ENCODE data around the gene GMPR. TPM values are rescaled to one million over a fixed set of nuclear protein-coding genes. Genes with fewer than 3 reads are reported as not detected.

The GMPR gene
- total RNA-seq, 1 donor from 2014 or later = 0.96 TPM

GRCh38 chr6:16228043-16228442 lies 10.3 kb upstream of the GMPR start:
- Mint-ChIP-seq H3K4me3 (no peak overlapping the region), H3K27me3 (ENCODE audit: insufficient read depth) (peaks cover 5% of the 10 kb centered on the region), H3K27ac (no peak overlapping the region), H3K4me1 (ENCODE audit: low read depth) (no peaks in the 10 kb centered on the region), H3K36me3 (ENCODE audit: low read depth) (no peaks in the 10 kb centered on the region), H3K9me3 (no peaks in the 10 kb centered on the region)
- no peak for DNase-seq (ENCODE audit: low spot score)
- intact Hi-C loops (cut with micrococcal nuclease) = no loop called here

- Mint-ChIP-seq H3K36me3 (ENCODE audit: low read depth) (no peaks in the 10 kb centered on the region), H3K9me3 (no peaks in the 10 kb centered on the region)
These were observed 9.4 kb upstream of the GMPR start for GRCh38 chr6:16228709-16229665.

GRCh38 chr6:16229700-16230099 lies 8.7 kb upstream of the GMPR start:
- peaks cover 10% of the 10 kb centered on the region for H3K27me3 Mint-ChIP-seq (ENCODE audit: insufficient read depth)
- no peak overlapping the region for H3K27ac Mint-ChIP-seq
- no peaks in the 10 kb centered on the region for H3K4me1 Mint-ChIP-seq (ENCODE audit: low read depth)
- H3K9me3 Mint-ChIP-seq = no peaks in the 10 kb centered on the region
- no peaks in the 10 kb centered on the region for H3K36me3 Mint-ChIP-seq (ENCODE audit: low read depth)
- DNase-seq (ENCODE audit: low spot score) = no peak
- H3K4me3 Mint-ChIP-seq = no peak overlapping the region
- intact Hi-C loops (cut with micrococcal nuclease) = no loop called here

More at GRCh38 chr6:16228709-16229665, 9.4 kb upstream of the GMPR start:
- intact Hi-C loops (cut with micrococcal nuclease) = no loop called here
- DNase-seq (ENCODE audit: low spot score) = no peak
- no peak overlapping the region for H3K27ac Mint-ChIP-seq
- peaks cover 8% of the 10 kb centered on the region for H3K27me3 Mint-ChIP-seq (ENCODE audit: insufficient read depth)
- H3K4me3 Mint-ChIP-seq = no peak overlapping the region
- H3K4me1 Mint-ChIP-seq (ENCODE audit: low read depth) = no peaks in the 10 kb centered on the region

GRCh38 chr6:16230953-16231352 lies 7.4 kb upstream of the GMPR start:
- no peak overlapping the region for H3K4me3 Mint-ChIP-seq
- no peaks in the 10 kb centered on the region for H3K9me3 Mint-ChIP-seq

GRCh38 chr6:16232086-16232485 lies 6.3 kb upstream of the GMPR start:
- Mint-ChIP-seq H3K4me1 (ENCODE audit: low read depth) (peaks cover 11% of the 10 kb centered on the region), H3K9me3 (no peaks in the 10 kb centered on the region), H3K36me3 (ENCODE audit: low read depth) (no peaks in the 10 kb centered on the region), H3K4me3 (no peak overlapping the region), H3K27ac (no peak overlapping the region), H3K27me3 (ENCODE audit: insufficient read depth) (peaks cover 24% of the 10 kb centered on the region)
- DNase-seq (ENCODE audit: low spot score) = no peak
- intact Hi-C loops (cut with micrococcal nuclease) = no loop called here

More at GRCh38 chr6:16230953-16231352, 7.4 kb upstream of the GMPR start:
- intact Hi-C loops (cut with micrococcal nuclease) = no loop called here
- Mint-ChIP-seq H3K36me3 (ENCODE audit: low read depth) (no peaks in the 10 kb centered on the region), H3K4me1 (ENCODE audit: low read depth) (peaks cover under 1% of the 10 kb centered on the region), H3K27me3 (ENCODE audit: insufficient read depth) (peaks cover 18% of the 10 kb centered on the region), H3K27ac (no peak overlapping the region)
- no peak for DNase-seq (ENCODE audit: low spot score)

GRCh38 chr6:16236009-16236501 lies 2.3 kb upstream of the GMPR start:
- H3K4me3 Mint-ChIP-seq = no peak overlapping the region
- H3K4me1 Mint-ChIP-seq (ENCODE audit: low read depth) = peaks cover 26% of the 10 kb centered on the region
- no peaks in the 10 kb centered on the region for H3K36me3 Mint-ChIP-seq (ENCODE audit: low read depth)
- no peaks in the 10 kb centered on the region for H3K9me3 Mint-ChIP-seq
- peaks cover 39% of the 10 kb centered on the region for H3K27me3 Mint-ChIP-seq (ENCODE audit: insufficient read depth)
- DNase-seq (ENCODE audit: low spot score) = no peak
- intact Hi-C loops (cut with micrococcal nuclease) = no loop called here
- no peak overlapping the region for H3K27ac Mint-ChIP-seq

- peaks cover 26% of the 10 kb centered on the region for H3K4me1 Mint-ChIP-seq (ENCODE audit: low read depth)
- H3K27ac Mint-ChIP-seq = no peak overlapping the region
- no peaks in the 10 kb centered on the region for H3K9me3 Mint-ChIP-seq
- H3K27me3 Mint-ChIP-seq (ENCODE audit: insufficient read depth) = peaks cover 39% of the 10 kb centered on the region
- peak overlapping the region; percentile 69 for H3K4me3 Mint-ChIP-seq
- no peak for DNase-seq (ENCODE audit: low spot score)
- intact Hi-C loops (cut with micrococcal nuclease) = no loop called here
- no peaks in the 10 kb centered on the region for H3K36me3 Mint-ChIP-seq (ENCODE audit: low read depth)
These were observed 1.7 kb upstream of the GMPR start for GRCh38 chr6:16236631-16237199.

GRCh38 chr6:16237242-16237641 lies 1.1 kb upstream of the GMPR start:
- no peaks in the 10 kb centered on the region for H3K36me3 Mint-ChIP-seq (ENCODE audit: low read depth)
- no peak for DNase-seq (ENCODE audit: low spot score)
- H3K27me3 Mint-ChIP-seq (ENCODE audit: insufficient read depth) = peaks cover 39% of the 10 kb centered on the region
- intact Hi-C loops (cut with micrococcal nuclease) = no loop called here
- H3K4me1 Mint-ChIP-seq (ENCODE audit: low read depth) = peaks cover 26% of the 10 kb centered on the region
- H3K4me3 Mint-ChIP-seq = peak overlapping the region; percentile 69
- H3K27ac Mint-ChIP-seq = no peak overlapping the region
- no peaks in the 10 kb centered on the region for H3K9me3 Mint-ChIP-seq

GRCh38 chr6:16238963-16239797 lies 793 bp downstream of the GMPR start:
- peak overlapping the region; percentile 84 for H3K4me3 Mint-ChIP-seq
- intact Hi-C loops (cut with micrococcal nuclease) = loop anchor here (1.0 to 2.0 kb wide), 3 partner anchors 82 to 527 kb away; partner anchors contain the start of gene MYLIP
- H3K36me3 Mint-ChIP-seq (ENCODE audit: low read depth) = no peaks in the 10 kb centered on the region
- no peaks in the 10 kb centered on the region for H3K9me3 Mint-ChIP-seq
- H3K4me1 Mint-ChIP-seq (ENCODE audit: low read depth) = peaks cover 26% of the 10 kb centered on the region
- H3K27ac Mint-ChIP-seq = peak overlapping the region; percentile 64
- peaks cover 36% of the 10 kb centered on the region for H3K27me3 Mint-ChIP-seq (ENCODE audit: insufficient read depth)
- no peak for DNase-seq (ENCODE audit: low spot score)

- no peak for DNase-seq (ENCODE audit: low spot score)
- Mint-ChIP-seq H3K27ac (no peak overlapping the region), H3K9me3 (no peaks in the 10 kb centered on the region), H3K4me1 (ENCODE audit: low read depth) (peaks cover 26% of the 10 kb centered on the region), H3K4me3 (no peak overlapping the region), H3K36me3 (ENCODE audit: low read depth) (no peaks in the 10 kb centered on the region), H3K27me3 (ENCODE audit: insufficient read depth) (peaks cover 39% of the 10 kb centered on the region)
- intact Hi-C loops (cut with micrococcal nuclease) = loop anchor here (2.0 kb wide), 2 partner anchors 81 to 111 kb away; partner anchors contain the start of gene MYLIP
These were observed 1.4 kb downstream of the GMPR start for GRCh38 chr6:16239798-16240123.

- Mint-ChIP-seq H3K27ac (no peak overlapping the region), H3K9me3 (no peaks in the 10 kb centered on the region), H3K27me3 (ENCODE audit: insufficient read depth) (peaks cover 37% of the 10 kb centered on the region), H3K4me1 (ENCODE audit: low read depth) (peaks cover 26% of the 10 kb centered on the region), H3K36me3 (ENCODE audit: low read depth) (no peaks in the 10 kb centered on the region), H3K4me3 (no peak overlapping the region)
- intact Hi-C loops (cut with micrococcal nuclease) = no loop called here
- no peak for DNase-seq (ENCODE audit: low spot score)
These were observed 2.4 kb downstream of the GMPR start for GRCh38 chr6:16240589-16241320.

GRCh38 chr6:16241321-16241689 lies 2.9 kb downstream of the GMPR start:
- Mint-ChIP-seq H3K27ac (no peak overlapping the region), H3K9me3 (no peaks in the 10 kb centered on the region), H3K27me3 (ENCODE audit: insufficient read depth) (peaks cover 32% of the 10 kb centered on the region), H3K4me3 (no peak overlapping the region), H3K36me3 (ENCODE audit: low read depth) (no peaks in the 10 kb centered on the region), H3K4me1 (ENCODE audit: low read depth) (peaks cover 22% of the 10 kb centered on the region)
- intact Hi-C loops (cut with micrococcal nuclease) = no loop called here
- no peak for DNase-seq (ENCODE audit: low spot score)

Measured in activated T-helper 1 cell treated with anti-CD3 and anti-CD28 coated beads, Interleukin-12 subunit alpha, Interleukin-12 subunit beta, Interleukin-2, Interleukin-4 antibody, amounts not matched to agents 30 ng/mL and 10 ng/mL and 1 ng/mL, durations not matched to agents 14 hours and 24 hours and 36 hours (primary cell).